ENCODE data around the gene LONRF2. TPM values are rescaled to one million over a fixed set of nuclear protein-coding genes. Genes with fewer than 3 reads are reported as not detected.

The LONRF2 gene
- total RNA-seq, 1 experiment from 2014 or later = not detected

DNA sequence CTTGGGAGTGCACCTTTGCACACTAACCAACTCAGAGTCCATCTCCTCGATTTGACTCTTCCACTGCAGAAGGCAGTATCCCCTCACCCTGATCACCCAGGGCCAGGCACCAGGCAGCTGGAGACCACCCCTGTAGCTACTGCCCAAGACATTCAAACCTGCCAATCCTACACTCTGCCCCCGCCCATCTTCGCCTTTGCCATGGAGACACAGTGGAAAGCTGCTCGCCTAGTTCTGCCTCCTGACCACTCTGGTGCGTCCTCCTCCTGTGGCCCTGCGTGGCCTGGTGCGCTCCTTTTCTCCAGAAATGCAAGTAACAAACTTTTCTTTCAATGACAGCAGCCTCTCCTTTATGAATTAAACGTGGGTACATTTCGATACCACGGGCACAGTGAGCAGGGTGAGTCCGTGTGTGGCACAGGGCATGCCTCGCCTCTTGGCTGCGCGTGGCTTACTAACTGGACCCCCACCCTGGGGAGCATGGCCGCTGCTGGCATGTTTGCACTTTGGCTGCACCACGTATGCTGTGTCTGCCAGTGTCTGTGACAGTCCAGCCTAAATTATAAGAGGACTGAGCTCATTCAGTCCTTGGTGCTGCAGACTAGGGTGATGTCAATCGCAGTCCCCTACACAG is 47.6 kb downstream of the LONRF2 start:
- Mint-ChIP-seq H3K9me3 (ENCODE audit: unreplicated experiment) (peaks cover 8% of the 10 kb centered on the region), H3K27ac (ENCODE audit: low read depth, unreplicated experiment) (no peak overlapping the region), H3K27me3 (ENCODE audit: insufficient read depth, unreplicated experiment) (no peaks in the 10 kb centered on the region), H3K4me3 (ENCODE audit: unreplicated experiment) (no peak overlapping the region), H3K4me1 (ENCODE audit: insufficient read depth, unreplicated experiment) (no peaks in the 10 kb centered on the region), H3K36me3 (ENCODE audit: insufficient read depth, unreplicated experiment) (no peaks in the 10 kb centered on the region)
- DNase-seq (ENCODE audit: unreplicated experiment) = no peak
- intact Hi-C loops (cut with micrococcal nuclease) = no loop called here
- ChIA-PET POLR2A (no interaction called here), CTCF (interaction anchor here (0.6 to 10.2 kb wide), 4 partner anchors 13 to 106 kb away, joined by 4 to 77 read pairs (median 10); no protein-coding TSS in a partner anchor)
- TF ChIP-seq CTCF (IDR thresholded peaks at IDR 0.05; ENCODE audit: unreplicated experiment) = no peak
- BruUV-seq (replicated peaks) = no TSS peak

GRCh38 chr2:100274076-100274475 is 48.2 kb downstream of the LONRF2 start:
- intact Hi-C loops (cut with micrococcal nuclease) = no loop called here
- Mint-ChIP-seq H3K27ac (ENCODE audit: low read depth, unreplicated experiment) (no peak overlapping the region), H3K4me3 (ENCODE audit: unreplicated experiment) (no peak overlapping the region), H3K36me3 (ENCODE audit: insufficient read depth, unreplicated experiment) (no peaks in the 10 kb centered on the region), H3K27me3 (ENCODE audit: insufficient read depth, unreplicated experiment) (no peaks in the 10 kb centered on the region), H3K9me3 (ENCODE audit: unreplicated experiment) (peaks cover 8% of the 10 kb centered on the region), H3K4me1 (ENCODE audit: insufficient read depth, unreplicated experiment) (no peaks in the 10 kb centered on the region)
- no TSS peak for BruUV-seq (replicated peaks)
- POLR2A ChIA-PET = no interaction called here
- no peak for DNase-seq (ENCODE audit: unreplicated experiment)
- CTCF ChIA-PET = interaction anchor here (0.6 to 10.2 kb wide), 5 partner anchors 12 to 244 kb away, joined by 3 to 77 read pairs (median 4); no protein-coding TSS in a partner anchor
- TF ChIP-seq CTCF (IDR thresholded peaks at IDR 0.05; ENCODE audit: unreplicated experiment) = no peak

DNA sequence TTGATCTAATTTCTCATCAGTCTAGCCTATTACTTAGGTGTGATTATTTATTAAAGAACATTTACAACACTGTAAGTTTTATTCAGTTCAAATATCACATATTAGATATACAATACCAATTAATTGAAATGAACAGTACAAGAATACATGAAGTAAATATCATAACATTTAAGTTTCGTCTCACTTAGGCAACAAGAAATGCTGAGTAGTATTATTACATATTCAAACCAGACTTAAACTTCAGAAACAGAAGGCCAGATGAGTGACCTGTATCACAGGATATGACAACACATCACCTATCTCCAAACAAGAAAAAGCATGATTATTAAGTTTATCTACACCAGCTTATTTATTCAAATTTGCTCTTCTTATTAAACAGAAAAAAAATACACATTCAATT is 48.9 kb downstream of the LONRF2 start:
- no peaks in the 10 kb centered on the region for H3K4me1 Mint-ChIP-seq (ENCODE audit: insufficient read depth, unreplicated experiment)
- CTCF ChIA-PET = interaction anchor here (0.7 to 10.2 kb wide), 2 partner anchors 12 to 245 kb away, joined by 3 to 77 read pairs; no protein-coding TSS in a partner anchor
- intact Hi-C loops (cut with micrococcal nuclease) = no loop called here
- BruUV-seq (replicated peaks) = no TSS peak
- H3K36me3 Mint-ChIP-seq (ENCODE audit: insufficient read depth, unreplicated experiment) = no peaks in the 10 kb centered on the region
- no peaks in the 10 kb centered on the region for H3K27me3 Mint-ChIP-seq (ENCODE audit: insufficient read depth, unreplicated experiment)
- no peak for DNase-seq (ENCODE audit: unreplicated experiment)
- TF ChIP-seq CTCF (IDR thresholded peaks at IDR 0.05; ENCODE audit: unreplicated experiment) = no peak
- no peak overlapping the region for H3K4me3 Mint-ChIP-seq (ENCODE audit: unreplicated experiment)
- H3K9me3 Mint-ChIP-seq (ENCODE audit: unreplicated experiment) = peaks cover 8% of the 10 kb centered on the region
- POLR2A ChIA-PET = interaction anchor here (0.6 kb wide), 1 partner anchor 134 kb away, joined by 3 read pairs; no protein-coding TSS in a partner anchor
- no peak overlapping the region for H3K27ac Mint-ChIP-seq (ENCODE audit: low read depth, unreplicated experiment)

DNA sequence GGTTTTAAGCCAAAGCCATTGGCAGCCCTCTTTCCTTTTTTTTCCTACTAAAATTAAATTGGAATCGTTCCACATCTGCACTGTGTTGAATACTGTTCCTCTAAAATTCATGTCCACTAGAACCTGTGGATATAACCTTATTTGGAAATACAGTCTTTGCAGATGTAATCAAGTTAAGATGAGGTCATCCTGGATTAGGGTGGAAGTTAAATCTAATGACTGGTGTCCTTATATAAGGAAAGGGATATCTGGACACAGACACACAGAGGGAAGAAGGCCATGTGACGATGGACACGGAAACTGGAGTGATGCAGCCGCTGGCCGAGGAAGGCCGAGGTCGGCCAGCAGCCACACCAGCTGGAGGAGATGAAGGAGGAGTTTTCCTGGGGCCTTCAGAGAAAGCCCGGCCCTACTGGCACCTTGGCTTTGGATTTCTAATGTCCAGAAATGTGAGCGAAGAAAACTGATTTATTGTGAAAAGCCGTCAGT is 49.4 kb downstream of the LONRF2 start:
- H3K9me3 Mint-ChIP-seq (ENCODE audit: unreplicated experiment) = peaks cover 8% of the 10 kb centered on the region
- H3K27me3 Mint-ChIP-seq (ENCODE audit: insufficient read depth, unreplicated experiment) = no peaks in the 10 kb centered on the region
- ChIA-PET CTCF (interaction anchor here (0.6 to 10.2 kb wide), 2 partner anchors 11 to 284 kb away, joined by 3 to 77 read pairs; no protein-coding TSS in a partner anchor), POLR2A (interaction anchor here (0.6 kb wide), 1 partner anchor 134 kb away, joined by 3 read pairs; no protein-coding TSS in a partner anchor)
- no peaks in the 10 kb centered on the region for H3K4me1 Mint-ChIP-seq (ENCODE audit: insufficient read depth, unreplicated experiment)
- no peak overlapping the region for H3K4me3 Mint-ChIP-seq (ENCODE audit: unreplicated experiment)
- DNase-seq (ENCODE audit: unreplicated experiment) = no peak
- intact Hi-C loops (cut with micrococcal nuclease) = no loop called here
- no peaks in the 10 kb centered on the region for H3K36me3 Mint-ChIP-seq (ENCODE audit: insufficient read depth, unreplicated experiment)
- H3K27ac Mint-ChIP-seq (ENCODE audit: low read depth, unreplicated experiment) = no peak overlapping the region
- no peak for TF ChIP-seq CTCF (IDR thresholded peaks at IDR 0.05; ENCODE audit: unreplicated experiment)
- BruUV-seq (replicated peaks) = no TSS peak

Data from MCF 10A (cell line).